Measurements from ENCODE around the gene RAPSN.

RAPSN gene

GRCh38 chr11:47448566-47449427, at the start of gene RAPSN:
RAPSN (minus strand) TSS chr11:47449136; CDS start chr11:47448964, 172 bp downstream.
- DNase-seq = no peak

DNA sequence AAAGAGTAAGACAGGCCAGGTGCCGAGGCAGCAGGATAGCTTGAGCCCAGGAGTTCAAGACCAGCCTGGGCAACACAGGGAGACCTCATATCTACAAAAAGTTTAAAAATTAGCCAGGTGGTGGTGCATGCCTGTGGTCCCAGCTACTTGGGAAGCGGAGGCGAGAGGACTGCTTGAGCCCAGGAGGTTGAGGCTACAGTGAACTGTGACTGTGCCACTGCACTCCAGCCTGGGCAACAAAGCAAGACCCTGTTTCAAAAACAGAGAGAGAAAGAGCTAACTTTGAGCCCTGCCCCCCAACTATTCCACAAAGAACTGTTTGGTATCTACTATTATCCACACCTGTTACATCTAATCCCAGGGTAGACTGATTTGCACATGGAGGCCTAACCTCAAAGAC, 49.2 kb upstream of the RAPSN start:
- DNase-seq = no peak

DNA sequence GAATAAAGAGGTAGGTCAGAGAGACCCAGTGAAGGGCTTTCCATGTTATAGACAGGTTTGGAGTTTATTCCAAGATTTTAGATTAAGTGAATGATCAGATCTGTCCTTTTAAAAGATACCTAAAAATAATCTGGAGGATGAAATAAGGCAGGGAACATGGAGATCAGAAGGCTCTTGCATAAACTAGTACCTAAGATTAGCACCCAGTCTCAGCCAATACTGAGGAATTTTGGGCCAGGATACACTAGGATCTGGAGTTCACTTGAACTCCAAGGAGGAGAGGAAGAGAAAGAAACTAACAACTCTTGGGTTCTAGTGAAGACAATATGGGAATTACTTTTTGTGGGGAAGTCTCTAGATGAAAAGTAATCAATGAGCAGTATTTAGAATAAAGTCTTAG, 47.9 kb upstream of the RAPSN start:
- DNase-seq = no peak

- DNase-seq = no peak
These were observed 46.9 kb upstream of the RAPSN start for GRCh38 chr11:47495856-47496217.

GRCh38 chr11:47495011-47495855, 46.3 kb upstream of the RAPSN start:
- DNase-seq = no peak

- no peak for DNase-seq
These were observed 40.4 kb upstream of the RAPSN start for GRCh38 chr11:47489395-47489755.

- no peak for DNase-seq
These were observed 39.9 kb upstream of the RAPSN start for GRCh38 chr11:47488674-47489394.

- no peak for DNase-seq
These were observed 39.2 kb upstream of the RAPSN start for GRCh38 chr11:47488111-47488510.

DNA sequence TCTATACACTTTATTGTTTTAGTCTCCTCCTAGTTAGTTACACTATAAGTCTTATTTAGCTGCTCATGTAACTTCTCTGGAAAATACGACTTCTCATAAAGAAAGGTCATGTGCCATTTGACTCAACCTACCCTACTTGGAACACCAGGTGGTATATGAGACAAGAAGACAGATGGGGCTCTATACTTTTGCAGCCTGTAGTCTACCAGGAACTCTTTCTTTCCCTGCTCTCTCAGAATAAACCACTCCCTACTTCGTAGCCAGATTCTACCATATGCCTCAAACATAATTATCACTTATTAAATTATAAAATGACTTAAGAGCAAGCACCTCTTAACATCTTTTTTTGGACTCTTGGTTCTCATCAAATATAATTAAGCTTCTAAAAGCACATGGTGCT, 38.5 kb upstream of the RAPSN start:
- DNase-seq = no peak

- no peak for DNase-seq
These were observed 36.2 kb upstream of the RAPSN start for GRCh38 chr11:47485107-47485506.

- no peak for DNase-seq
These were observed 34.5 kb upstream of the RAPSN start for GRCh38 chr11:47483457-47483856.

GRCh38 chr11:47480762-47481161, 31.8 kb upstream of the RAPSN start:
- no peak for DNase-seq

DNA sequence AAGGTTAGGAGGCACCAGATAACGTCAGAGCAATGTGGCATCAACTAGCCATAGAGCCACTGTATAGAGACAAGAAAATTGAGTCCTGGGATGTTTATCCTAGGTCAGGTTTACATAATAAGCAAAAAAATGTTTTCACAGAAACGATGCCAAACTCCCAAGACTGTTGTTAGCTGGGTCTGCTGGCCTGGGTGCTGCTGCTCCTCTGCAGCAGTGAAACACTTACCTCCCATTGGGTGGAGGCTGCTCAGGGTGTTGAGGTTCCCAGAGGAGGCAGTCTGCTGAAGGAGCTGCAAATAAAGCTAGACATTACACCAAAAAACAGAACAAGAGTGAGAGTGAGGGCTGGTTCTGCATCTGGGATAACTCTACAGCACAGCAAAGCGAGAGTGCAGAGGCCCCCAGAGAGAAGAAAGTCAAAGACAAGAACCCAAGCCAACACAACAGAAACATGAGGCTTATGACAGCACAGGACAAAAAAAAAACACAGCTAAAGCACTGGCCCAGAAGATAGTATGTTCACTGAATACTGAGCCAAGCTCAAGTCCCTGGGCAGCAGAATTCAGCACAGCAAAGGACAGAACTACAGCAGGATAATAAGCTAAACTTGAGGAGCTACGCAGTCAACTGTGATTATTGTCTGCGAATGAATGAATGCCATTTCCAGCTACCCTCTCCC, 29.9 kb upstream of the RAPSN start:
- no peak for DNase-seq

- DNase-seq = no peak
These were observed 28.8 kb upstream of the RAPSN start for GRCh38 chr11:47477753-47478152.

DNA sequence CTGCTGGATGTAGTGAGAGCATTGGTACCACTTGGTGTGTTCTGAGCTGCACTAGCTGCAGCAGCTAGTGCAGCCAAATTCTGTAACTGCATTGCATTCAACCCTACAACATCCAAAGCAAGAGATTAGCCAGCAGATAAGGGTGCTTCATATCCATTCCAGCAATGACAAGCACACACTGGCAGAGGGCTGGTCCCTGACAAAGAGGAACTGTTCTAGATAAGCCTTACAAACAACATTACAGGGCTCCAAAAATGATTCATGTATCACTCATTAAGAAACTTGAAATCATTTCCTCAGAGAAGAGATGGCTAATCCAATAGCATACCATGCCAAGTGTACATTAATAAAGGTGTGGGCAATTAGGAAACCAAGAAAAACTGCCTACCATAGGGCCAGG, 28.4 kb upstream of the RAPSN start:
- peak; percentile 85 for DNase-seq

- no peak for DNase-seq
These were observed 21.7 kb upstream of the RAPSN start for GRCh38 chr11:47470671-47471070.

DNA sequence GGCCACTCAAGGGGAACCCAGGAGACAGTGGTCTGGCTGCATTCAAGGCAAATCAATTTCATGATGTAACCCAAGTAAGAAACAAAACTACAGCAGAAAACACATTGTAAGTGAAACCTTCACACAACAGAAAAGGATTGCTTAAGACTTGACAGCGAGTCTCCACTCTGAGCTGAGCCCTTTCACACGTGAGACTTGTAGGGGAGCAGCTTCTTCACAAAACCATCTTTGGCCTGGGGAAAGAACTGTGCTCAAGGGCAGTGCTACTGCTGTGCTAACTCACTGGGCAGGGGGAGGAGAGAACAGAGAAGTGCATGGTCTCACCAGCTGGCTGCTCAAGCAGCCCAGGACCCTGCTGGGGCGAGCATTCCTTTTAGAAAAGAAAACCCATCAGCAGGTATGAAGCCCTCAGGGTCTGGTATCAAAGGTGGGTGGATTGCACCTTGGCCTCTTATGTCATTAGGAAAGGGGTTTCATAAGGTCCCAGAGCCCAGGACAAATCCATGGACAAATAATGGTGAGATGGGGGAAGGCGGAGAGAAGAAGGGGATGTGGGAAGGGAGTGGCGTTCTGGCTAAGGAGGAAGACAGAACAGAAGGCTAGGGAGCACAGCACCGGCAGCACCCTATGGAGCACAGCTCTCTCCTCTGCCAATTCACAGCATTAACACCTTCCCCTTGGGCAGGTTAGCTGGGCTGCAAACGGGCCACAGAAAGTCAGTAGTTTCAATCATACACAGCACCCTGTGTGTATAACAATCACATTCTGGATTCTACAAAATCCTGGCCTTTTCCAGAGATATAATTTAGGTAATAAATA, 20.6 kb upstream of the RAPSN start:
- DNase-seq = no peak

- no peak for DNase-seq
These were observed 19.8 kb upstream of the RAPSN start for GRCh38 chr11:47468598-47469214.

GRCh38 chr11:47467357-47467756, 18.4 kb upstream of the RAPSN start:
- no peak for DNase-seq

DNA sequence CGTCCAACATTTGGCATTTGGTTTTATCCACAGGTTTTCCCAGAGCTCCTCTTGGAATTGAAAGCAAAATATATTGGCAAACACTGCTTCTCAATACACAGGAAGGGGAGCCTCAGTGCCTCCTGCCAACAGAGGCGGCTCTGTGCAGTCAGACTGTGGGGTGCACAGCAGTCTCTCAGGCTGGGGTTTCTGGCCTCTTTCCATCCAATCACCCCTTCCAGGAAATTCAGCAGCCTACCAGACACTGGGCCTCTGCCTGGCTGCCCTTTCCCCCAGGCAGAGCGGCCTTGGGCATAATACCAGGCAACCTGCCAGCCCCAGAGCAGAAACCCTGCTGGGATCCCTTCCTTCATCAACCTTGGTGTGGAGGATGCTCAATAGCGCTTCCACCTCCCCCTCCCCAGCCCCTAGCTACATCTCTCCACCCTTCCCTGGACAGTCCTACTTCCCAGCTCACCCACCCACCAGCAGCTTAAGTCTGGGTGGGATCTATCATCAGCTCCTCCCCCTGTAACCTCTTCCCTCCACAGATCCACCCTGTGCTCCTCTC, 17.8 kb upstream of the RAPSN start:
- DNase-seq = no peak

GRCh38 chr11:47466201-47466600, 17.3 kb upstream of the RAPSN start:
- DNase-seq = no peak
